ENCODE measurements around the gene RHBDF2. TPM values are rescaled to one million over a fixed set of nuclear protein-coding genes. Genes with fewer than 3 reads are reported as not detected.

The RHBDF2 gene
- total RNA-seq, 1 experiment from 2014 or later, result 9.0 TPM

GRCh38 chr17:76438906-76439305 lies 62.3 kb downstream of the RHBDF2 start:
- DNase-seq (ENCODE audit: low spot score), result no peak

GRCh38 chr17:76437467-76438402 lies 63.5 kb downstream of the RHBDF2 start:
- peak; percentile 45 for DNase-seq (ENCODE audit: low spot score)

- no peak for DNase-seq (ENCODE audit: low spot score)
Measured at GRCh38 chr17:76435751-76436150, 65.5 kb downstream of the RHBDF2 start.

- DNase-seq (ENCODE audit: low spot score), result no peak
Measured at GRCh38 chr17:76434870-76435269, 66.4 kb downstream of the RHBDF2 start.

GRCh38 chr17:76433693-76434092 lies 67.5 kb downstream of the RHBDF2 start:
- no peak for DNase-seq (ENCODE audit: low spot score)

GRCh38 chr17:76432712-76433336 lies 68.4 kb downstream of the RHBDF2 start:
- no peak for DNase-seq (ENCODE audit: low spot score)

GRCh38 chr17:76432004-76432403 lies 69.2 kb downstream of the RHBDF2 start:
- no peak for DNase-seq (ENCODE audit: low spot score)

GRCh38 chr17:76431509-76431908 lies 69.7 kb downstream of the RHBDF2 start:
- no peak for DNase-seq (ENCODE audit: low spot score)

GRCh38 chr17:76428511-76428910 lies 72.7 kb downstream of the RHBDF2 start:
- no peak for DNase-seq (ENCODE audit: low spot score)

- peak; percentile 77 for DNase-seq (ENCODE audit: low spot score)
Measured at GRCh38 chr17:76427501-76428231, 73.6 kb downstream of the RHBDF2 start.

- no peak for DNase-seq (ENCODE audit: low spot score)
Measured at GRCh38 chr17:76426853-76427252, 74.4 kb downstream of the RHBDF2 start.

- DNase-seq (ENCODE audit: low spot score), result no peak
Measured at GRCh38 chr17:76422860-76423259, 78.4 kb downstream of the RHBDF2 start.

- no peak for DNase-seq (ENCODE audit: low spot score)
Measured at GRCh38 chr17:76422406-76422805, 78.8 kb downstream of the RHBDF2 start.

- DNase-seq (ENCODE audit: low spot score), result no peak
Measured at GRCh38 chr17:76421044-76421407, 80.2 kb downstream of the RHBDF2 start.

Other genes starting within 250 kb of the RHBDF2 start
- gene UBALD2, start 236.1 kb downstream of the RHBDF2 start, total RNA-seq (2014; rRNA removed; shearing (Covaris generic)), result 3.9 and 7.7 TPM in 2 replicates
- 2.3 and 2.4 TPM in 2 replicates for gene QRICH2, start 193.1 kb downstream of the RHBDF2 start, total RNA-seq (2014; rRNA removed; shearing (Covaris generic))
- 48.1 and 49.7 TPM in 2 replicates for gene PRPSAP1, start 147.5 kb downstream of the RHBDF2 start, total RNA-seq (2014; rRNA removed; shearing (Covaris generic))
- gene SPHK1, start 116.8 kb downstream of the RHBDF2 start, total RNA-seq (2014; rRNA removed; shearing (Covaris generic)), result 7.8 and 9.2 TPM in 2 replicates
- gene UBE2O, start 48.3 kb downstream of the RHBDF2 start, total RNA-seq (2014; rRNA removed; shearing (Covaris generic)), result 14.7 and 16.2 TPM in 2 replicates
- not detected in 2 replicates for gene AANAT, start 33.8 kb downstream of the RHBDF2 start, total RNA-seq (2014; rRNA removed; shearing (Covaris generic))
- 0.25 and 1.8 TPM in 2 replicates for gene CYGB, start 36.3 kb upstream of the RHBDF2 start, total RNA-seq (2014; rRNA removed; shearing (Covaris generic))
- not detected in 2 replicates for gene PRCD, start 38.6 kb upstream of the RHBDF2 start, total RNA-seq (2014; rRNA removed; shearing (Covaris generic))
- gene ST6GALNAC2, start 84.4 kb upstream of the RHBDF2 start, total RNA-seq (2014; rRNA removed; shearing (Covaris generic)), result 0.14 TPM in 1 of 2 replicates, not detected in the other
- gene ST6GALNAC1, start 142.3 kb upstream of the RHBDF2 start, total RNA-seq (2014; rRNA removed; shearing (Covaris generic)), result not detected in 2 replicates
- 149 and 167 TPM in 2 replicates for gene MXRA7, start 209.5 kb upstream of the RHBDF2 start, total RNA-seq (2014; rRNA removed; shearing (Covaris generic))
- 29.3 and 33.4 TPM in 2 replicates for gene JMJD6, start 225.2 kb upstream of the RHBDF2 start, total RNA-seq (2014; rRNA removed; shearing (Covaris generic))
- gene METTL23, start 225.4 kb upstream of the RHBDF2 start, total RNA-seq (2014; rRNA removed; shearing (Covaris generic)), result 77.5 and 112 TPM in 2 replicates
- 225 and 330 TPM in 2 replicates for gene SRSF2, start 235.9 kb upstream of the RHBDF2 start, total RNA-seq (2014; rRNA removed; shearing (Covaris generic))
- gene MFSD11, start 236.7 kb upstream of the RHBDF2 start, total RNA-seq (2014; rRNA removed; shearing (Covaris generic)), result 33.5 and 36.7 TPM in 2 replicates